HCT116 (cell line): ENCODE measurements around the gene KLF3. TPM values are rescaled to one million over a fixed set of nuclear protein-coding genes. Genes with fewer than 3 reads are reported as not detected.

Experiments
- ATAC-seq: fragments of 200-7000 bp; cut with Tn5 transposase; 2 replicates; pipeline ENCODE4 v1.9.1; 2020; ENCODE audit warnings: mild to moderate bottlenecking, moderate library complexity
- BruUV-seq: library from RNA; stranded (reverse); fragments of 400-500 nt; replicated peaks from 2 replicates; lab custom pipeline; 2021; lab: Mats Ljungman, UMichigan
- CTCF ChIA-PET: fragments of 300-600 bp; sonication (Branson Sonifier 250); formaldehyde crosslinking; loops from one replicate; lab custom pipeline; 2021; ENCODE audit warnings: antibody characterized with exemption; lab: Charles Lee
- POLR2A ChIA-PET: fragments of 300-600, 350-600 bp; sonication (Branson Sonifier 250); formaldehyde crosslinking; loops from one replicate; lab custom pipeline; 2021; ENCODE audit warnings: antibody characterized with exemption; lab: Charles Lee
- RAD21 ChIA-PET, 2 experiments: fragments of 300-600 bp; sonication (Branson Sonifier 250); formaldehyde crosslinking; loops; one replicate each; lab custom pipeline; 2023; ENCODE audit warnings: low total read pairs in 2 of 2; ENCODE audit not compliant: uncharacterized antibody in 2 of 2, unreplicated experiment in 2 of 2, low non-redundant PET in 1 of 2; lab: Charles Lee
- DNase-seq: peaks from one replicate; pipeline ENCODE4 v3.0.0-alpha.2; 2010; ENCODE audit warnings: low read depth, low spot score
- H2AFZ ChIP-seq: fragments of 200-600 bp; shearing (Covaris generic), sonication (generic); 2 replicates; pipeline ENCODE4 v1.6.1; 2017; ENCODE audit warnings: low read depth, mixed run types, mixed read lengths, antibody characterized with exemption, low read length; ENCODE audit not compliant: poor library complexity, severe bottlenecking
- H3K27ac ChIP-seq: 2 replicates; pipeline ENCODE4 v1.5.1; 2012; ENCODE audit warnings: low read depth, low read length
- H3K27me3 ChIP-seq: fragments of 200-600 bp; sonication (generic); 2 replicates; pipeline ENCODE4 v1.6.1; 2016; ENCODE audit warnings: mixed run types, low read length, mixed read lengths; ENCODE audit not compliant: insufficient read depth
- H3K36me3 ChIP-seq, 2 experiments: fragments of 200-500 bp in 1 of 2; fragments of 200-600 bp in 1 of 2; sonication (Bioruptor generic) in 1 of 2; sonication (generic) in 1 of 2; 2 replicates each; pipeline versions ENCODE4 v1.5.1 to v1.6.1; 2014 to 2016; ENCODE audit warnings: low read length in 2 of 2, inconsistent platforms in 1 of 2, mixed read lengths in 1 of 2, mixed run types in 1 of 2; ENCODE audit not compliant: insufficient read depth in 2 of 2, control insufficient read depth in 1 of 2
- H3K4me1 ChIP-seq, 2 experiments: fragments of 200-600 bp in 1 of 2; sonication (generic) in 1 of 2; 2 replicates each; pipeline versions ENCODE4 v1.5.1 to v1.6.1; 2012 to 2017; ENCODE audit warnings: low read length in 2 of 2, inconsistent platforms in 1 of 2, mild to moderate bottlenecking in 1 of 2, mixed read lengths in 1 of 2, mixed run types in 1 of 2, moderate library complexity in 1 of 2; ENCODE audit not compliant: insufficient read depth in 2 of 2, control insufficient read depth in 1 of 2
- H3K4me2 ChIP-seq: fragments of 200-600 bp; sonication (generic); 2 replicates; pipeline ENCODE4 v1.6.1; 2017; ENCODE audit warnings: mixed run types, low read length, mixed read lengths
- H3K4me3 ChIP-seq, 2 experiments: fragments of 200-600 bp in 1 of 2; sonication (generic) in 1 of 2; replicated peaks in 1 of 2; 2 replicates each; pipeline ENCODE4 v1.5.1; 2011 to 2016; ENCODE audit warnings: low read length in 2 of 2, control low read depth in 1 of 2, low read depth in 1 of 2, mild to moderate bottlenecking in 1 of 2, mixed read lengths in 1 of 2, mixed run types in 1 of 2
- H3K79me2 ChIP-seq: fragments of 200-600 bp; sonication (generic); 2 replicates; pipeline ENCODE4 v1.6.1; 2017; ENCODE audit warnings: mild to moderate bottlenecking, mixed run types, low read length, moderate library complexity, mixed read lengths; ENCODE audit not compliant: insufficient read depth
- H3K9ac ChIP-seq: fragments of 200-600 bp; sonication (generic); 2 replicates; pipeline ENCODE4 v1.6.1; 2016; ENCODE audit warnings: low read length, mixed read lengths
- H3K9me2 ChIP-seq: fragments of 200-600 bp; sonication (generic), shearing (Covaris generic); 2 replicates; pipeline ENCODE4 v1.6.1; 2017; ENCODE audit warnings: mixed run types, mild to moderate bottlenecking, moderate library complexity; ENCODE audit not compliant: insufficient read depth
- H3K9me3 ChIP-seq, 2 experiments: fragments of 200-500 bp in 1 of 2; fragments of 200-600 bp in 1 of 2; sonication (Bioruptor generic) in 1 of 2; sonication (generic) in 1 of 2; 2 replicates each; pipeline ENCODE4 v1.6.1; 2014 to 2017; ENCODE audit warnings: low read length in 2 of 2, mixed read lengths in 2 of 2, inconsistent platforms in 1 of 2, low read depth in 1 of 2, mild to moderate bottlenecking in 1 of 2, mixed run types in 1 of 2, moderate library complexity in 1 of 2; ENCODE audit not compliant: control insufficient read depth in 1 of 2, insufficient read depth in 1 of 2
- H4K20me1 ChIP-seq: fragments of 200-600 bp; sonication (generic), shearing (Covaris generic); 2 replicates; pipeline ENCODE4 v1.6.1; 2017; ENCODE audit warnings: mixed run types, mild to moderate bottlenecking, moderate library complexity; ENCODE audit not compliant: insufficient read depth
- CBX3 ChIP-seq: IDR thresholded peaks from 2 replicates; pipeline ENCODE4 v1.6.1; 2012; ENCODE audit warnings: low read depth
- EGR1 ChIP-seq: IDR thresholded peaks from 2 replicates; pipeline ENCODE4 v1.6.1; 2012; ENCODE audit warnings: low read depth
- ELF1 ChIP-seq: IDR thresholded peaks from 2 replicates; pipeline ENCODE4 v1.6.1; 2012; ENCODE audit warnings: low read depth, borderline replicate concordance
- EZH2 ChIP-seq: fragments of 200-600 bp; sonication (generic); IDR thresholded peaks from 2 replicates; pipeline ENCODE4 v1.6.1; 2017; ENCODE audit warnings: antibody characterized with exemption, mixed run types
- EZH2phosphoT487 ChIP-seq: fragments of 200-600 bp; IDR thresholded peaks from 2 replicates; pipeline ENCODE4 v1.6.1; 2018; ENCODE audit warnings: antibody characterized with exemption, borderline replicate concordance
- FOSL1 ChIP-seq: IDR thresholded peaks from 2 replicates; pipeline ENCODE4 v1.6.1; 2012; ENCODE audit warnings: low read depth
- JUND ChIP-seq: IDR thresholded peaks from 2 replicates; pipeline ENCODE4 v1.6.1; 2012
- POLR2A ChIP-seq: IDR thresholded peaks from 2 replicates; pipeline ENCODE4 v1.7.0; 2011; ENCODE audit warnings: borderline replicate concordance; ENCODE audit not compliant: insufficient read depth, insufficient read length; ENCODE audit errors: extremely low read depth
- POLR2AphosphoS5 ChIP-seq: IDR thresholded peaks from 2 replicates; pipeline ENCODE4 v1.6.1; 2011; ENCODE audit warnings: mild to moderate bottlenecking, low read depth, low read length, moderate library complexity
- RAD21 ChIP-seq: IDR thresholded peaks from 2 replicates; pipeline ENCODE4 v1.6.1; 2012; ENCODE audit warnings: low read depth, mild to moderate bottlenecking
- SIN3A ChIP-seq: IDR thresholded peaks from 2 replicates; pipeline ENCODE4 v1.6.1; 2012; ENCODE audit warnings: low read depth
- SP1 ChIP-seq: IDR thresholded peaks from 2 replicates; pipeline ENCODE4 v1.6.1; 2012; ENCODE audit warnings: low read depth
- TCF7L2 ChIP-seq: IDR thresholded peaks from 2 replicates; pipeline ENCODE4 v1.7.0; 2011; ENCODE audit warnings: borderline replicate concordance, inconsistent platforms; ENCODE audit not compliant: insufficient read depth, insufficient read length; ENCODE audit errors: extremely low read depth
- YY1 ChIP-seq: IDR thresholded peaks from 2 replicates; pipeline ENCODE4 v1.6.1; 2011; ENCODE audit warnings: low read length, low read depth, moderate library complexity, mild to moderate bottlenecking; ENCODE audit not compliant: insufficient replicate concordance; ENCODE audit errors: extremely low read depth
- ZFX ChIP-seq: fragments of 450-650 bp; IDR thresholded peaks from 2 replicates; pipeline ENCODE4 v1.6.1; 2017
- ZNF274 ChIP-seq: fragments of 200-500 bp; sonication (Bioruptor generic); IDR thresholded peaks from 2 replicates; pipeline ENCODE4 v1.6.1; 2014; ENCODE audit warnings: mild to moderate bottlenecking, low read depth, low read length, inconsistent platforms
- intact Hi-C: fragments of 100-400 bp; cut with micrococcal nuclease; formaldehyde crosslinking; loops from 2 replicates; pipeline ENCODE4 v1.10.0; 2022
- total RNA-seq: library from RNA; stranded (reverse); gene quantifications from one replicate; pipeline ENCODE4 v1.2.1, GENCODE V29; 2021; ENCODE audit not compliant: unreplicated experiment
- TF ChIP-seq, protein P1 (sequence below), 3 experiments: fragments of 200-600 bp in 1 of 3; sonication (generic) in 1 of 3; IDR thresholded peaks in 2 of 3; conservative IDR thresholded peaks in 1 of 3; 2 replicates each; pipeline ENCODE4 v1.5.1; 2012 to 2017; ENCODE audit warnings: low read depth in 2 of 3, low read length in 2 of 3, antibody characterized with exemption in 1 of 3, borderline replicate concordance in 1 of 3, control low read depth in 1 of 3, mild to moderate bottlenecking in 1 of 3, mixed read lengths in 1 of 3, mixed run types in 1 of 3, moderate library complexity in 1 of 3; ENCODE audit not compliant: insufficient read depth in 1 of 3
- TF ChIP-seq, protein P2 (sequence below): IDR thresholded peaks from 2 replicates; pipeline ENCODE4 v1.6.1; 2011; ENCODE audit warnings: mild to moderate bottlenecking, low read length, moderate library complexity; ENCODE audit not compliant: insufficient replicate concordance; ENCODE audit errors: extremely low read depth
- TF ChIP-seq, protein P3 (sequence below): IDR thresholded peaks from 2 replicates; pipeline ENCODE4 v1.6.1; 2012
- TF ChIP-seq, protein P4 (sequence below): IDR thresholded peaks from 2 replicates; pipeline ENCODE4 v1.6.1; 2012

KLF3 gene
- total RNA-seq, 1 experiment from 2014 or later: 44.2 TPM

DNA sequence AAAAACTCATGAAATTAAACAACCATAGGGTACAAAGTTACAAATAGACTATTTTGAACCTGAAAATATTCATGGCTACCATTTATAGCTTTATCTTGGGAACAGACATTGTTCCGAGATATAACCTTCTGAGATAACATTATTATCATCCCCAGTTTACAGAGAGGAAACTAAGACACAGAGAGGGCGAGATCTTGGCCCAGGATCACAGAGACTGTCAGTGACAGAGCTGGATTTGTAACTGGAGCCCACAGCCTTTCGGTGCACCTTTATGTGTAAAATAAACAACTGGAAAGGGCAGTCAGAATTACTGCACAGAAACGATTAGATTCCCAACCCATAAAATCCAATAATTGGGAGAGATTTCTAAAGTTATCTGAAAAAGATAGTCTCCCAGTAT, 28.4 kb downstream of the KLF3 start:
- peaks cover 49 to 65% of the 10 kb centered on the region in 2 experiments for H3K36me3 ChIP-seq
- H3K79me2 ChIP-seq: peaks cover 17% of the 10 kb centered on the region
- no peak overlapping the region for H3K27ac ChIP-seq
- no peak overlapping the region for H3K4me3 ChIP-seq
- ChIA-PET RAD21 (no interaction called here), CTCF (no interaction called here), POLR2A (no interaction called here)
- DNase-seq (no peak), ATAC-seq (no peak)
- H3K9ac ChIP-seq: no peak overlapping the region
- H3K4me1 ChIP-seq: peaks cover 0 to 5% of the 10 kb centered on the region in 2 experiments; a peak in 2 of 4 replicates
- H3K4me2 ChIP-seq: no peak overlapping the region
- H3K9me2 ChIP-seq: no peaks in the 10 kb centered on the region
- no peaks in the 10 kb centered on the region for H3K27me3 ChIP-seq
- TF ChIP-seq, protein P1, sequence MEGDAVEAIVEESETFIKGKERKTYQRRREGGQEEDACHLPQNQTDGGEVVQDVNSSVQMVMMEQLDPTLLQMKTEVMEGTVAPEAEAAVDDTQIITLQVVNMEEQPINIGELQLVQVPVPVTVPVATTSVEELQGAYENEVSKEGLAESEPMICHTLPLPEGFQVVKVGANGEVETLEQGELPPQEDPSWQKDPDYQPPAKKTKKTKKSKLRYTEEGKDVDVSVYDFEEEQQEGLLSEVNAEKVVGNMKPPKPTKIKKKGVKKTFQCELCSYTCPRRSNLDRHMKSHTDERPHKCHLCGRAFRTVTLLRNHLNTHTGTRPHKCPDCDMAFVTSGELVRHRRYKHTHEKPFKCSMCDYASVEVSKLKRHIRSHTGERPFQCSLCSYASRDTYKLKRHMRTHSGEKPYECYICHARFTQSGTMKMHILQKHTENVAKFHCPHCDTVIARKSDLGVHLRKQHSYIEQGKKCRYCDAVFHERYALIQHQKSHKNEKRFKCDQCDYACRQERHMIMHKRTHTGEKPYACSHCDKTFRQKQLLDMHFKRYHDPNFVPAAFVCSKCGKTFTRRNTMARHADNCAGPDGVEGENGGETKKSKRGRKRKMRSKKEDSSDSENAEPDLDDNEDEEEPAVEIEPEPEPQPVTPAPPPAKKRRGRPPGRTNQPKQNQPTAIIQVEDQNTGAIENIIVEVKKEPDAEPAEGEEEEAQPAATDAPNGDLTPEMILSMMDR (IDR thresholded peaks at IDR 0.05 in 2 of 3, conservative IDR thresholded peaks at IDR 0.05 in 1 of 3; ENCODE audit: borderline replicate concordance in 1 of 3, insufficient read depth in 1 of 3, low read depth in 2 of 3, low read length in 2 of 3): no peak
- TF ChIP-seq SIN3A (no peak), FOSL1 (no peak), RAD21 (no peak), EZH2 (no peak), POLR2AphosphoS5 (no peak), SP1 (no peak), ZNF274 (no peak), TCF7L2 (no peak), POLR2A (no peak), CBX3 (no peak), ELF1 (no peak), YY1 (no peak), EGR1 (no peak), JUND (no peak), ZFX (no peak), EZH2phosphoT487 (no peak)
- TF ChIP-seq, protein P2, sequence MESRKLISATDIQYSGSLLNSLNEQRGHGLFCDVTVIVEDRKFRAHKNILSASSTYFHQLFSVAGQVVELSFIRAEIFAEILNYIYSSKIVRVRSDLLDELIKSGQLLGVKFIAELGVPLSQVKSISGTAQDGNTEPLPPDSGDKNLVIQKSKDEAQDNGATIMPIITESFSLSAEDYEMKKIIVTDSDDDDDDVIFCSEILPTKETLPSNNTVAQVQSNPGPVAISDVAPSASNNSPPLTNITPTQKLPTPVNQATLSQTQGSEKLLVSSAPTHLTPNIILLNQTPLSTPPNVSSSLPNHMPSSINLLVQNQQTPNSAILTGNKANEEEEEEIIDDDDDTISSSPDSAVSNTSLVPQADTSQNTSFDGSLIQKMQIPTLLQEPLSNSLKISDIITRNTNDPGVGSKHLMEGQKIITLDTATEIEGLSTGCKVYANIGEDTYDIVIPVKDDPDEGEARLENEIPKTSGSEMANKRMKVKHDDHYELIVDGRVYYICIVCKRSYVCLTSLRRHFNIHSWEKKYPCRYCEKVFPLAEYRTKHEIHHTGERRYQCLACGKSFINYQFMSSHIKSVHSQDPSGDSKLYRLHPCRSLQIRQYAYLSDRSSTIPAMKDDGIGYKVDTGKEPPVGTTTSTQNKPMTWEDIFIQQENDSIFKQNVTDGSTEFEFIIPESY: no peak
- TF ChIP-seq, protein P3, sequence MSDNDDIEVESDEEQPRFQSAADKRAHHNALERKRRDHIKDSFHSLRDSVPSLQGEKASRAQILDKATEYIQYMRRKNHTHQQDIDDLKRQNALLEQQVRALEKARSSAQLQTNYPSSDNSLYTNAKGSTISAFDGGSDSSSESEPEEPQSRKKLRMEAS: no peak
- TF ChIP-seq, protein P4, sequence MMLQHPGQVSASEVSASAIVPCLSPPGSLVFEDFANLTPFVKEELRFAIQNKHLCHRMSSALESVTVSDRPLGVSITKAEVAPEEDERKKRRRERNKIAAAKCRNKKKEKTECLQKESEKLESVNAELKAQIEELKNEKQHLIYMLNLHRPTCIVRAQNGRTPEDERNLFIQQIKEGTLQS: no peak
- intact Hi-C loops: no loop called here
- no peaks in the 10 kb centered on the region for H3K9me3 ChIP-seq
- no TSS peak for BruUV-seq
- no peaks in the 10 kb centered on the region; the same call in 1 of the 2 replicates for H4K20me1 ChIP-seq
- no peak overlapping the region for H2AFZ ChIP-seq
